ENCODE results near the gene CACNA1E.

- TF ChIP-seq POLR2A (IDR thresholded peaks at IDR 0.05): no peak
- no peak for TF ChIP-seq CTCF (IDR thresholded peaks at IDR 0.05 in 4 of 5, conservative IDR thresholded peaks at IDR 0.05 in 1 of 5)
Measured at GRCh38 chr1:181646710-181647109, 163.4 kb downstream of the CACNA1E start.

Measured in gastrocnemius medialis (tissue), 4 donors.